Measurements from ENCODE around the gene RHCG. TPM values are rescaled to one million over a fixed set of nuclear protein-coding genes. Genes with fewer than 3 reads are reported as not detected.

RHCG gene
- polyA plus RNA-seq, 1 of the 3 experiments (the other 2 are of a cell fraction): not detected

DNA sequence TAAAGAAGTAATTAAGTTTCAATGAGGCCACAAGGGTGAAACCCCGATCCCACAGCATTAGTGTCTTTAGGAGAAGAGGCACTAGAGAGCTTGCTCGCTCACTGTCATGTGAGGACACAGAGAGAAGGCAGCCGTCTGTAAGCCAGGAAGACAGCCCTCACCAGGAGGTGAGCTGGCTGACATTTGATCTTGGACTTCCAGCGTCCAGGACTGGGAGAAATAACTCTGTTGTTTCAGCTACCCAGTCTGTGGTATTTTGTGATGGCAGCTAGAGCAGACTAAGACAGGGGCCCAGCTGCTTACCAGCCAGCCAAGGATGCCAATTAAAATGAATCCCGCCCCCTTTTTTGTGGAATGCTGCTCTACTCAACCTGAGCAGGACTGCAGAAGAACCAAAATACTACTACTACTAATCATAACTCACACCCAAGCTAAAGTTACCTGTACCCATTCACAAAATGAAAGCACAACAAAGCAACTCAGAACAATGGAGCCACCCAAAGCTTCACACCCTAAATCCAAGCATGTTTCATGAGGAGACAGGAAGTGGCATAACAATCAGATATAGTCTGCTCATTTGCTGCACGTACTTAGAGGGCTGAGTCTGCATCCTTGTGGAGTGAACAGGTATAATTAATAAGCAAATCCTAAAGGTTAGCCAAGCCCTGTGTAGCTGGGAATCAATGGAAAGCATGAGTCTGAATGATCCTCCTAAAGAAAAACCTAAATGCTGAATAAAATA lies 35.6 kb upstream of the RHCG start (continued):
- TF ChIP-seq TAF1 (IDR thresholded peaks at IDR 0.05; ENCODE audit: borderline replicate concordance, low read depth, low read length) (no peak), RFX5 (IDR thresholded peaks at IDR 0.05; ENCODE audit: low read length) (no peak)

DNA sequence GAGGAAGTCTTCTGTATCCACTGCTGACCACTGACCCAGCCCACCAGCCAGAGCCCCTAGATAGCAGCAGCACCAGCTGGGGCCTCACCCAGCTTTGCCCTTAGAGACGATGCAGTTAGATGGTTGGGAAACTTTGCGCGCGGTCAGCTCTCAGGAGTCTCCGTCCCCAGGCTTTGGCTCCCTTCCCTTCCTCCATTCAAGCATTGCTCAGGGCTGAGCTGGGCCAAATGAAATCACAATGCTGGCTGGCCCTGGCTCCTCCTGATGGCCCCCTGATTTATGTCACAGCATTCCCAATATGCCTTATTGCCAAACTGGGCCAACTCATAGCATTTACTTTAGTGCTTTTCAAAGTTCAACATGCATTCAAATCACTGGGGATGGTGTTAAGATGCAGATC lies 34.6 kb upstream of the RHCG start:
- Histone ChIP-seq H3K4me2 (no peak overlapping the region), H3K27ac (ENCODE audit: low read depth in 2 of 2, low read length in 1 of 2) (no peak overlapping the region), H3K9me2 (no peaks in the 10 kb centered on the region), H3K9me3 (no peaks in the 10 kb centered on the region), H3K4me1 (ENCODE audit: control insufficient read depth in 1 of 2, insufficient read depth in 2 of 2, low read depth in 1 of 2, low read length in 1 of 2) (no peaks in the 10 kb centered on the region), H3K36me3 (replicated peaks in 1 of 2; ENCODE audit: control insufficient read depth in 1 of 2, insufficient read depth in 2 of 2, low read length in 1 of 2) (no peaks in the 10 kb centered on the region), H3K79me2 (ENCODE audit: insufficient read depth) (no peaks in the 10 kb centered on the region), H3K27me3 (ENCODE audit: insufficient read depth) (no peaks in the 10 kb centered on the region), H4K20me1 (ENCODE audit: insufficient read depth) (no peaks in the 10 kb centered on the region), H3K4me3 (ENCODE audit: low read depth in 2 of 2, low read length in 1 of 2) (no peak overlapping the region), H3K9ac (no peak overlapping the region), H2AFZ (ENCODE audit: low read depth) (no peak overlapping the region), H3F3A (replicated peaks; ENCODE audit: insufficient read depth) (no peaks in the 10 kb centered on the region)
- TF ChIP-seq MXI1 (IDR thresholded peaks at IDR 0.05; ENCODE audit: low read depth, low read length) (no peak), RCOR1 (IDR thresholded peaks at IDR 0.05; ENCODE audit: low read length) (no peak), RFX5 (IDR thresholded peaks at IDR 0.05; ENCODE audit: low read length) (no peak), POLR2AphosphoS5 (IDR thresholded peaks at IDR 0.05; ENCODE audit: low read depth, low read length) (no peak), TCF12 (IDR thresholded peaks at IDR 0.05) (no peak), NFIC (IDR thresholded peaks at IDR 0.05; ENCODE audit: borderline replicate concordance) (no peak), EP300 (IDR thresholded peaks at IDR 0.05; ENCODE audit: borderline replicate concordance in 1 of 2, low read depth in 1 of 2, low read length in 1 of 2) (no peak), SMC3 (IDR thresholded peaks at IDR 0.05; ENCODE audit: low read depth, low read length) (no peak), FOSL2 (IDR thresholded peaks at IDR 0.05; ENCODE audit: borderline replicate concordance, low read depth) (no peak), GABPA (IDR thresholded peaks at IDR 0.05; ENCODE audit: low read depth) (no peak), FOXM1 (IDR thresholded peaks at IDR 0.05; ENCODE audit: low read depth) (no peak), SIN3A (IDR thresholded peaks at IDR 0.05; ENCODE audit: borderline replicate concordance, low read depth, low read length) (no peak), JUND (IDR thresholded peaks at IDR 0.05) (no peak), TEAD4 (IDR thresholded peaks at IDR 0.05; ENCODE audit: borderline replicate concordance, insufficient read depth) (no peak), GATA2 (CRISPR knock-in tag; IDR thresholded peaks at IDR 0.05) (no peak)
- TF ChIP-seq, protein P1, sequence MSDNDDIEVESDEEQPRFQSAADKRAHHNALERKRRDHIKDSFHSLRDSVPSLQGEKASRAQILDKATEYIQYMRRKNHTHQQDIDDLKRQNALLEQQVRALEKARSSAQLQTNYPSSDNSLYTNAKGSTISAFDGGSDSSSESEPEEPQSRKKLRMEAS (IDR thresholded peaks at IDR 0.05; ENCODE audit: low read depth): no peak
- TF ChIP-seq, protein P2, sequence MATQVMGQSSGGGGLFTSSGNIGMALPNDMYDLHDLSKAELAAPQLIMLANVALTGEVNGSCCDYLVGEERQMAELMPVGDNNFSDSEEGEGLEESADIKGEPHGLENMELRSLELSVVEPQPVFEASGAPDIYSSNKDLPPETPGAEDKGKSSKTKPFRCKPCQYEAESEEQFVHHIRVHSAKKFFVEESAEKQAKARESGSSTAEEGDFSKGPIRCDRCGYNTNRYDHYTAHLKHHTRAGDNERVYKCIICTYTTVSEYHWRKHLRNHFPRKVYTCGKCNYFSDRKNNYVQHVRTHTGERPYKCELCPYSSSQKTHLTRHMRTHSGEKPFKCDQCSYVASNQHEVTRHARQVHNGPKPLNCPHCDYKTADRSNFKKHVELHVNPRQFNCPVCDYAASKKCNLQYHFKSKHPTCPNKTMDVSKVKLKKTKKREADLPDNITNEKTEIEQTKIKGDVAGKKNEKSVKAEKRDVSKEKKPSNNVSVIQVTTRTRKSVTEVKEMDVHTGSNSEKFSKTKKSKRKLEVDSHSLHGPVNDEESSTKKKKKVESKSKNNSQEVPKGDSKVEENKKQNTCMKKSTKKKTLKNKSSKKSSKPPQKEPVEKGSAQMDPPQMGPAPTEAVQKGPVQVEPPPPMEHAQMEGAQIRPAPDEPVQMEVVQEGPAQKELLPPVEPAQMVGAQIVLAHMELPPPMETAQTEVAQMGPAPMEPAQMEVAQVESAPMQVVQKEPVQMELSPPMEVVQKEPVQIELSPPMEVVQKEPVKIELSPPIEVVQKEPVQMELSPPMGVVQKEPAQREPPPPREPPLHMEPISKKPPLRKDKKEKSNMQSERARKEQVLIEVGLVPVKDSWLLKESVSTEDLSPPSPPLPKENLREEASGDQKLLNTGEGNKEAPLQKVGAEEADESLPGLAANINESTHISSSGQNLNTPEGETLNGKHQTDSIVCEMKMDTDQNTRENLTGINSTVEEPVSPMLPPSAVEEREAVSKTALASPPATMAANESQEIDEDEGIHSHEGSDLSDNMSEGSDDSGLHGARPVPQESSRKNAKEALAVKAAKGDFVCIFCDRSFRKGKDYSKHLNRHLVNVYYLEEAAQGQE (IDR thresholded peaks at IDR 0.05; ENCODE audit: low read depth, low read length): no peak
- TF ChIP-seq, protein P3, sequence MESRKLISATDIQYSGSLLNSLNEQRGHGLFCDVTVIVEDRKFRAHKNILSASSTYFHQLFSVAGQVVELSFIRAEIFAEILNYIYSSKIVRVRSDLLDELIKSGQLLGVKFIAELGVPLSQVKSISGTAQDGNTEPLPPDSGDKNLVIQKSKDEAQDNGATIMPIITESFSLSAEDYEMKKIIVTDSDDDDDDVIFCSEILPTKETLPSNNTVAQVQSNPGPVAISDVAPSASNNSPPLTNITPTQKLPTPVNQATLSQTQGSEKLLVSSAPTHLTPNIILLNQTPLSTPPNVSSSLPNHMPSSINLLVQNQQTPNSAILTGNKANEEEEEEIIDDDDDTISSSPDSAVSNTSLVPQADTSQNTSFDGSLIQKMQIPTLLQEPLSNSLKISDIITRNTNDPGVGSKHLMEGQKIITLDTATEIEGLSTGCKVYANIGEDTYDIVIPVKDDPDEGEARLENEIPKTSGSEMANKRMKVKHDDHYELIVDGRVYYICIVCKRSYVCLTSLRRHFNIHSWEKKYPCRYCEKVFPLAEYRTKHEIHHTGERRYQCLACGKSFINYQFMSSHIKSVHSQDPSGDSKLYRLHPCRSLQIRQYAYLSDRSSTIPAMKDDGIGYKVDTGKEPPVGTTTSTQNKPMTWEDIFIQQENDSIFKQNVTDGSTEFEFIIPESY (IDR thresholded peaks at IDR 0.05; ENCODE audit: borderline replicate concordance, low read depth): no peak
- TF ChIP-seq, protein P4, sequence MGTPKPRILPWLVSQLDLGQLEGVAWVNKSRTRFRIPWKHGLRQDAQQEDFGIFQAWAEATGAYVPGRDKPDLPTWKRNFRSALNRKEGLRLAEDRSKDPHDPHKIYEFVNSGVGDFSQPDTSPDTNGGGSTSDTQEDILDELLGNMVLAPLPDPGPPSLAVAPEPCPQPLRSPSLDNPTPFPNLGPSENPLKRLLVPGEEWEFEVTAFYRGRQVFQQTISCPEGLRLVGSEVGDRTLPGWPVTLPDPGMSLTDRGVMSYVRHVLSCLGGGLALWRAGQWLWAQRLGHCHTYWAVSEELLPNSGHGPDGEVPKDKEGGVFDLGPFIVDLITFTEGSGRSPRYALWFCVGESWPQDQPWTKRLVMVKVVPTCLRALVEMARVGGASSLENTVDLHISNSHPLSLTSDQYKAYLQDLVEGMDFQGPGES (IDR thresholded peaks at IDR 0.05; ENCODE audit: low read depth, low read length): no peak
- TF ChIP-seq, protein P5, sequence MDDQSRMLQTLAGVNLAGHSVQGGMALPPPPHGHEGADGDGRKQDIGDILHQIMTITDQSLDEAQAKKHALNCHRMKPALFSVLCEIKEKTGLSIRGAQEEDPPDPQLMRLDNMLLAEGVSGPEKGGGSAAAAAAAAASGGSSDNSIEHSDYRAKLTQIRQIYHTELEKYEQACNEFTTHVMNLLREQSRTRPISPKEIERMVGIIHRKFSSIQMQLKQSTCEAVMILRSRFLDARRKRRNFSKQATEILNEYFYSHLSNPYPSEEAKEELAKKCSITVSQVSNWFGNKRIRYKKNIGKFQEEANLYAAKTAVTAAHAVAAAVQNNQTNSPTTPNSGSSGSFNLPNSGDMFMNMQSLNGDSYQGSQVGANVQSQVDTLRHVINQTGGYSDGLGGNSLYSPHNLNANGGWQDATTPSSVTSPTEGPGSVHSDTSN (IDR thresholded peaks at IDR 0.05): no peak
- DNase-seq: no peak
- CTCF ChIA-PET: interaction anchor here (0.9 to 1.5 kb wide), 3 partner anchors 13 to 88 kb away, joined by 3 to 7 read pairs (median 5); no protein-coding TSS in a partner anchor
- POLR2A ChIA-PET: no interaction called here
- no CpG with 5 or more reads among the region's 5 CpGs for WGBS (ENCODE audit: low lambda C conversion rate)

Data from SK-N-SH (cell line).